Pulmonary artery endothelial cell (primary cell): ENCODE results near the gene UBR3. TPM values are rescaled to one million over a fixed set of nuclear protein-coding genes. Genes with fewer than 3 reads are reported as not detected.
"Not testable (repeated sequence)": the region's sequence is repeated elsewhere in the genome, so short reads cannot be mapped to it uniquely, and the experiment has no call there.

Source experiments
- DNase-seq: peaks from one replicate; pipeline ENCODE4 v3.0.0-alpha.2; 2011; ENCODE audit warnings: low read depth, low spot score
- total RNA-seq: library from RNA; depleted of rRNA; stranded (reverse); fragments of >200 nt; gene quantifications from 2 replicates; pipeline ENCODE4 v1.2.3, GENCODE V29; 2014

UBR3 gene
- total RNA-seq, 1 donor from 2014 or later: 30.4 TPM

GRCh38 chr2:169865492-169865891, 38.2 kb downstream of the UBR3 start:
- DNase-seq: no peak

- DNase-seq: not testable (repeated sequence)
These were observed 39.0 kb downstream of the UBR3 start for GRCh38 chr2:169866230-169866629.

GRCh38 chr2:169867579-169867978, 40.3 kb downstream of the UBR3 start:
- no peak for DNase-seq

- DNase-seq: no peak
These were observed 41.7 kb downstream of the UBR3 start for GRCh38 chr2:169868951-169869350.

DNA sequence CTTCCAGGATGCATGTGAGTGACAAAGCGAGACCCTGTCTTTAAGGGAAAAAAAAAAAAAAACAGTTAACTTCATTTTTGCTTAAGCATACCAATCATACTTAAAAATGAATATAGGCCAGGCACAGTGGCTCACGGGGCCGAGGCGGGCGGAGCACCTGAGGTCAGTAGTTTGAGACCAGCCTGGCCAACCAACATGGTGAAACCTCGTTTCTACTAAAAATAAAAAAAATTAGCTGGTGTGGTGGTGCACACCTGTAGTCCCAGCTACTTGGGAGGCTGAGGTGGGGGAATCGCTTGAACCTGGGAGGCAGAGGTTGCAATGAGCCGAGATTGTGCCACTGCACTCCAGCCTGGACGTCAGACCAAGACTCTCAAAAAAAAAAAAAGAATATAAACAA, 44.1 kb downstream of the UBR3 start:
- not testable (repeated sequence) for DNase-seq

DNA sequence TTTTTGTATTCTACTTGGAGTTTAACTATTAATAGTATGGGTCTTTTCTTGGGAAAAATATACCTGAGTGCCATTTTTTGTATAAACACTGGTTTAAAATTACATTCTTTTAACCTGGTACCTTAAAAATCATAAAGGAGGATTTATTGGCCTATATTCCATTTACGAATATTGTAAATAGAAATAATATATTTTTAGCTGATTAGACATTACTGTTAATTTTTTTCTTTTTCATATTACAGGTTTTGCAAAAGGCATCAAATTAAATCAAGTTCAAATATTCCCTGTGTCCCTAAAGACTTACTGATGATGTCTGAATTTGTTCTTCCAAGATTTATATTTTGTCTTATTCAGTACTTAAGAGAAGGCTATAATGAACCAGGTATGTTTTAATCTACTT, 44.7 kb downstream of the UBR3 start:
- DNase-seq: no peak

GRCh38 chr2:169877398-169877797, 50.1 kb downstream of the UBR3 start:
- no peak for DNase-seq

DNA sequence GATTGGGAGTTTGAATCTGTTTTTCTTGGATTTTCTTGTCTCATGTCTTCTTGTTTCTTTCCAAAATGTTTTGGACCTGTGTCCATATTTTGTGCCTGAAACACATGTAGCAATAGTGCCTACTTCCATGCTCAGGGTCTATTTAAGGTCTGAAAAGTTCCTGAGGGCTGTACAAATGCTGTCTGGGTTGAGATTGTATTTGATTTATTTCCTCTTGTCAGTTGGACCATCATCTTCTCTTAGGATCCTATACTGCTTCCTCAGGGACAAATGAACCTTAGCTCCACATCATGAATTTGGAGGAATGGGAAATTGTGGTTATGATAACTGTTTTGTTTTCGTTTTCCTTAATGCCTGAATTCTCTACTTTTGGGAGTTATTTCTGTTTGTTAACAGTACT, 59.9 kb downstream of the UBR3 start:
- DNase-seq: no peak

GRCh38 chr2:169891593-169892298, 64.5 kb downstream of the UBR3 start:
- no peak for DNase-seq

DNA sequence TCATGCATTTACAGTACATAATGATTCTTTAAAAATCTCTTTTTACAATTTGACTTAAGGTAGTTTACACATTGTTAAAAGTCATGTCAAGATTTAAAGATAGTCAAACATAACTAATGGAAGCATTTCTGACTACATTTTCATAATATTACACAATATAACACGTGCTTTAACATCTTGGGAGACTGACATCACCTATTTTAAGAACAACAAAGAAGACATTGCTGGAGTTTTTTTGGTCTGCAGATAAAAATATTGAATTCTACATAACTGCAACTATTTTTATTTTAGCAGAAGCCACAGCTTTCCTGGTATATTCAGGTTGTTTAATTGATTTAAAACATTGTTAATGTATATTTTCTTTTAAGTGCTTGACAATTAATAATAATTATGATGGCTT, 65.7 kb downstream of the UBR3 start:
- no peak for DNase-seq

DNA sequence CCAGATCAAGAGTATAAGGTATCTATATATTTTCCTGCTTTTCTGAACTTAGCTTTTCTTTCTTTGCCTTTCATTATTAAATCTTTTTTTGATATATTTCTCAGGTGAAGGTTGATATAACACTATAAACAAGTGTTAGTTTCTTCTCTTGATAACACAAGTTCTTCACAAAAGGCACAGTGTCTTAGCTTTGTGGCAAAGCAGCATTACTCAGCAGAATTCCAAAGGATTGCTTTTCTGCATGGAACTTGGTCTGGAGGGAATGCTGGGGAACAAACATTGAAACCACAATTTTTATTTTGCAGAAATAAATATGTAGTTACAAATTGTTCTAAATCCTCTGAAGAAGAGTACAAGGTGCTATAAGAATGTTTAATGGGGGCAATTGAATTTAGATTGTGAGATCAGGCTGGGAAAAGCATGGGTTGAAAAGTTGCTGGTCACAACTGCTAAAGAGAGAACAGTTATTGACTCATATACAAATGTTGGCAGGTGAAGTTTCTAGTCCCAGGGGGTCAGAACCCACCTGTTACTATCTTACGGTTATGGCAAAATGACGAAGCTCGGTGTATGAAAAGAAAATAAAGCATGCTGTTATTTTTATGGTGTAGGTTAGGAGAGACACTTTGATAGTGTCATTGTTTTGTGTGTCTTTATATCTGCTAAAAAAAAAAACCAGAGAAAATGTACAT, 68.2 kb downstream of the UBR3 start:
- no peak for DNase-seq

DNA sequence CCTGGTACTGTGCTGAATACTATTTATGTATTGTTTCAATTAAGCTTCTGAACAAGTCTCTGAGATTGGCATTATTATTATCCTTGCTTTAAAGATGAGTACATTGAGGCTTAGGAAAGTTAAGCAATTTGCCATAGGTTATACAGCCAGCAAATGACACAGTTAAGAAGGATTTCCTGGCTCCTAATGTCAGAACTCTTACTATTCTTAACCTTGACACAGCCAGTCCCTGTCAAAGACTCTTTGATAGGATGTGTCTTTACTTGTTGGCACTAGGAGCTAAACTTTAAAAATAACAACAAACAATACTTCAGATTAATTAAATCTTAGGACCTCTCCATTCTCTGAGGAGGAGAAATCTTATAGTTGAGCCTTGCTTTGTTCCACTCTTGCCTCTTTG, 70.6 kb downstream of the UBR3 start:
- DNase-seq: no peak

- not testable (repeated sequence) for DNase-seq
These were observed 72.8 kb downstream of the UBR3 start for GRCh38 chr2:169900103-169900502.

- no peak for DNase-seq
These were observed 73.4 kb downstream of the UBR3 start for GRCh38 chr2:169900686-169901085.

- no peak for DNase-seq
These were observed 79.5 kb downstream of the UBR3 start for GRCh38 chr2:169906731-169907130.

DNA sequence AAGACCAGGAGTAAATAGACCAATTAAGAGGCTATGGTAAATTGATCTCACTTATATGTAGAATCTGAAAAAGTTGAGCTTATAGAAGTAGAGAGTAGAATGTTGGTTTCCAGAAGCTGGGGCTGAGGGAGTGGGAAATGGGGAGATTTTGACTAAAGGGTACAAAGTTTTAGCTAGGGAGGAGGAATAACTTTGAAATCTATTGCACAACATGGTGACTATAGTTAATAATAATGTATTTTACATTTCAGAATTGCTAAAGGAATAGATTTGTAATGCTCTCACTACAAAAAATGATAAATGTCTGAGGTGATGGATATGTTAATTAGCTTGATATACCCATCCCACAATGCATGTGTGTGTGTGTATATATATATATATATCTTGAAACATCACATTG, 82.1 kb downstream of the UBR3 start:
- DNase-seq: no peak

DNA sequence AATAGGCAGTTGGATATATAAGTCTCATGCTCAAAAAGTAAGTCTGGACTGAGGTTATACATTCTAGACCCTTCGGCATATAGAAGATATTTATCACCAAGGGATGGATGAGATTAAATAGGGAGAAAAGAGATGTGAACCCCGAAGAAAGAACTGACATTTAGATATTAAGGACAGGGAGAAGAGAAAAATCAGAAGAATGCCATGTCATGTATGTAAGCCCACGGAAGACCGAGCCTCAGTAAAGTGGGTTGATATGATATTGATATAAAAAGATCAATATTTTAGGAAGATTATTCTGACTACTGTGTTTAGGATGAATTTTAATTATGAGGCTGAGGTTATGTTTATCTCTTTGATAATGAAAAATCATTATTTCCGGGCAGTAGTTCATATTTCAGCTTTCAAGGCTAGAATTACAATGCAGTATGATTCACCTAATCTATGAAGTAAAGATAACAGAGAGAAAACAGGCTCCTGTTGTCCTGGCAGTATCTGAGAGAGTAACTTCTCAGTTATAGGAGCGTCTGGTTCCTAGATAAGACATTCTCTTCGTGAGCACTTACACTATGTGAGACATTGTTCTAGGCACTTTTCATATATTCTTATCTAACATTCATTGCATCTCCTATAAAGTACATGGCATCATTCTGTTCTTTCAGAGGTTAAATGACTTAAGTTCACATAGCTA, 83.0 kb downstream of the UBR3 start:
- DNase-seq: no peak

- no peak for DNase-seq
These were observed 83.9 kb downstream of the UBR3 start for GRCh38 chr2:169911119-169911518.

- DNase-seq: no peak
These were observed 89.4 kb downstream of the UBR3 start for GRCh38 chr2:169916623-169917022.

GRCh38 chr2:169923977-169924376, 96.7 kb downstream of the UBR3 start:
- DNase-seq: no peak

DNA sequence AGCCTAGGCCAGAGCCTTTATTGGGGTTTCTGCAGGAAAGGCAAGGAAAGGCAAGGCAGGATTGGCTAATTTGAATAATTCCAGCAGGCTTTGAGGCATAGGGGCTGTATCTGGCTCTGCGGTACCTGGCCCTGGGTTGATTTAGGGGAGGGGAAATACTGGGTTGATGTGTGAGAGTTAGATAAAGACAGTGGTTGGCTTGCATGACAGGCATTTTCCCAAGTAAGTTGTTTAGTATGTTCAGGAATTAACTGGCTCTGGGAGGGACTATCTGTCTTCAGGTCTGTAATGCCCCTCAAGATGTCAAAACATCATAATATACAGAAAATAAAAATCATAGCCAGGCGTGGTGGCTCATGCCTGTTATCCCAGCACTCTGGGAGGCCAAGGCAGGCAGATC, 98.7 kb downstream of the UBR3 start:
- no peak for DNase-seq

DNA sequence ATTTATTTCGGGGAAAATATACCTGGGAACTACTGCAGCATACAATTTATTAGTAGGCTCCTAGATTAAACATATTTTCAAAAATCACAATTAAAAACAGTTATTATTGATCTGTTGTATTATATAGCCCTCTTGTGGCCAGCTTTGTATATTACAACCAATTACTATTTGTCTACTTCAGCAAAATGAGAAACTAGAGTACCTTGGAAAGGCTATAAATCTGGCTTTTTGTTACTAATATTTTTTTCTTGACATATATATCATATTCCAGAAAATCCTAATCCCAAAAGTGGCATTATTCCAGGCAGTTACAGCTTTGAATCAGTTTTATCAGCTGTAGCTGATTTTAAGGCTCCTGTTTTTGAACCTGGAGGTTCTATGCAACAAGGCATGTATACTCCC, 101.2 kb downstream of the UBR3 start:
- DNase-seq: peak; percentile 17
